C1 segment of cervical spinal cord (tissue), 14 donors: Measurements from ENCODE around the gene CYRIA.

Experiments used
- DNase-seq, 14 donors: peaks; one replicate each; lab custom pipeline; 2025; lab: John Stamatoyannopoulos, UW

CYRIA gene

GRCh38 chr2:16629770-16630169 lies 35.9 kb downstream of the CYRIA start:
- DNase-seq, result no peak

GRCh38 chr2:16629044-16629443 lies 36.6 kb downstream of the CYRIA start:
- no peak for DNase-seq

- DNase-seq, result no peak
Measured at GRCh38 chr2:16628314-16628713, 37.3 kb downstream of the CYRIA start.

GRCh38 chr2:16626997-16627605 lies 38.5 kb downstream of the CYRIA start:
- DNase-seq, result no peak

- peak in 1 of 14 donors; percentile 31 for DNase-seq
Measured at GRCh38 chr2:16626497-16626896, 39.1 kb downstream of the CYRIA start.

- DNase-seq, result no peak
Measured at GRCh38 chr2:16625759-16626158, 39.9 kb downstream of the CYRIA start.

GRCh38 chr2:16625201-16625729 lies 40.4 kb downstream of the CYRIA start:
- DNase-seq, result peak in 4 of 14 donors; percentile 19 to 65 (median 45)

GRCh38 chr2:16624436-16624780 lies 41.2 kb downstream of the CYRIA start:
- no peak for DNase-seq

- no peak for DNase-seq
Measured at GRCh38 chr2:16623564-16624435, 41.8 kb downstream of the CYRIA start.

GRCh38 chr2:16623031-16623430 lies 42.6 kb downstream of the CYRIA start:
- DNase-seq, result no peak

- no peak for DNase-seq
Measured at GRCh38 chr2:16622399-16622968, 43.1 kb downstream of the CYRIA start.

GRCh38 chr2:16621316-16621715 lies 44.3 kb downstream of the CYRIA start:
- DNase-seq, result no peak

- DNase-seq, result no peak
Measured at GRCh38 chr2:16620590-16620989, 45.0 kb downstream of the CYRIA start.

GRCh38 chr2:16619576-16620245 lies 45.9 kb downstream of the CYRIA start:
- no peak for DNase-seq

GRCh38 chr2:16617282-16618266 lies 48.1 kb downstream of the CYRIA start:
- peak in 6 of 14 donors; percentile 41 to 64 (median 56) for DNase-seq
